T47D (cell line): ENCODE results near the gene IGFBP5.
A peak's percentile ranks its signal among the peaks of the same experiment; 100 is the strongest.

Experiments
- DNase-seq, 2 experiments: peaks; one replicate each; pipeline versions ENCODE4 v3.0.0 to v3.0.0-alpha.2; 2011 to 2012; ENCODE audit warnings: low read depth in 1 of 2, low spot score in 1 of 2
- JUND ChIP-seq: IDR thresholded peaks from 2 replicates; pipeline ENCODE4 v1.6.1; 2012; ENCODE audit warnings: low read depth
- in situ Hi-C: cut with HindIII; loops from 2 replicates; pipeline ENCODE4 v1.10.0; 2016; ENCODE audit warnings: low sequenced_read_pairs, low pct_unique_long_range_greater_than_20kb

IGFBP5 gene

DNA sequence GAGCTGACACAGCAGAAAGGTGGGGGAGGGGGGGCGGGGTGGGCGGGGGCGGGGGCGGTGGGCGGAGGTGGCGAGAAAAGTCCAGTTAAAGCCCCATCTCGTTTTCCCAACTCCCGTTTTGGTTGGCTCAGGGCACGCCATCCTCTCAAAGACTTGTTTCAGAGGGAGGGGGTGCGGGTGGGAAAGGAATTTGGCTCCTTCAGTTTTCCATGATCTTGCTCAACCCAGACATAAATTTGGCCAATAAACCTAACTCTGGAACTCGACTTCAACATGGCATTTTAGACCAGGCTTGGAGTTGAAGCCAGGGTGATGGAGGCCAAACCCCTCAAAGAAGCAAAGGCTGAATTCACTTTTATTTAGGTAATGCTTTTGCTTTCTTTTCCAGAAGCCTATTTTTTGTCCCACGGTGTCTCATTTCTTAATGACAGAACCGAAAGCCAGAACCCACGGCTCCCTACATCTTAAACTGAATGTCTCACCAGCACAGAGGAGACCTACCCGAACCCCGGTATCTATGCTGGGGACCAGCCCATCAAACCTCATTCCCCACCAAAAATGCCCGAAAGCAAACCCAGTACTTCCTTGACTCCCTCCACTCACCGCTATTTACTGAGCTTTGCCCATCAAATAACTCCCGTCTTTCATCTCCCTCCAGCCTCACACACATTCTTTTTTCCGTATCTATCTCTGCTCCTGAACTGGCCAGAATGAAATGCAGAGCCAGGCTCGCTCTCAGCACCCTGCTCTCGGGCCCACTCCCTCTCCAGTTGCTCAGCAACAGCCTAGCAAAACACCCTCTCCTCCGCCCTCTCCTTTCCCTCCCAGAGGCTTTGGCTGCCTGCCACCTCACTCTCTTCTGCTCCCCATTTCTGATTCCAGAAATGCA, 4.3 kb downstream of the IGFBP5 start:
- in situ Hi-C loops: no loop called here
- no peak for TF ChIP-seq JUND
- peak in 1 of 2 experiments; percentile 61 for DNase-seq

DNA sequence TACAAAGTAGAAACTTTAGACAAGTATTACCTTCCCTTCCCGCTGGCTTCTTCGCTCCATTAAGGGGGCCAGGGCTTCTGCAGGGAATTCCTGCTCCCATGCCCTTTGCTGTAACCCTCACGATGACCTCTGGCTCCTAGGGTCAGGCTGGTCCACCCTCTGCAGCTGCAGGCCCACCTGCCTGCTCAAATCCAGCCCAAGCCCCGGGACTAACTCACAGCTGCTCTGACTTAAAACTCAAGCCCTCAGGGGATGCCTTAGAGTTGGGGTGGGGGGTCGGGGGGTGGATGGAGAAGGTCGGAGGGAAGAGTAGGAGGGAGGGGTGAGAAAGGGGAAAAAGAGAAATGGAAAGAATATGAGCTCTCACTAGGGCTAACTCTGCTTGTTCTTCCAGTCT, 4.9 kb downstream of the IGFBP5 start:
- TF ChIP-seq JUND: no peak
- DNase-seq: no peak
- in situ Hi-C loops: no loop called here

DNA sequence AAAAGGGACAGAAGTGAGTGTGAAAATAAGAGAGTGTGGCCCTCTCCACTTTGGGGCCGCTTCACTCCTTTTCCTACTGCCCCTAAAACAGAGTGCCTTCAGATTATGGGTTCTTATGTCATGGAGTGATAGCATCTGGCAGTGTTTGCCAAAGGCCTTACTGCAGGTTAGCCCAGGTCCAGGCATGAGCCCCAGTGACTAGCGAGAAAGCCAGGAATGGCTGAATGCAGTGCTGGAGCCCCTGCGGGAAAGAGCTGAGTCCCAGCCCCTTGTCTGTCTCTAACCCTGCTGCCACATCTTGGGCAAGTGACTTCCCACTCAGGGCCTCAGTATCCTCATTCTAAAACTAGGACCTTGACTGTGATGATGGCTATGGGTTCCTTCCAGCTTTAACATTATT, 6.0 kb downstream of the IGFBP5 start:
- no peak for DNase-seq
- in situ Hi-C loops: no loop called here
- no peak for TF ChIP-seq JUND

DNA sequence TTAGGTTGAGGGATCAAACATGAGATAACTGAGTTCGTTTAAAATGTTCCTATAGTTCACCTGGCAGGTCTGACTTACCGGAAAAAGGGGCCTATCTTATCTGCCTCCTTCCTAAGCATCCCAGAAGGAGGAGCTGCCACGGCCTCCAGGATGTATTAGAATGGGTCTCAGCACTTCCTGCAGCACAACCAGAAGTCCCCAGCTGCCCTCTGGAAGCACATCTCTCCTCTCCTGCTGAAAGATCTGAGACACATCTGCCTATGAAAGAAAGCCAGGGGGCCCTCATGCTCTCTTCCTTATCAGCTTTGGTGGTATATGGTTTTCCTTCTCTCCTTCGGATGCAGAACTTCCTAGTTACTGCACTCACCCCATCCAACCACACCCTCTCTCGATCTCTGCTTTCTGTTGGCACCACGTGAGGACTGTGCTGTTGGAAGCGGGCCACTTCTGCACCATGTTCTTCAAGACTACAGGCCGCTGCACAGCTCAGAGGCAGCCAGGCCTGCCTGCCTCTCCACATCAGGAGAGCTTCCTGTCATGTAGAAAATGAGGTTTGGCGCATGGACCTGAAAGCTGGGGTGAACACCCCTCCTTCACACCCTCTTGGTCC, 6.5 kb downstream of the IGFBP5 start:
- no peak for DNase-seq
- in situ Hi-C loops: no loop called here
- TF ChIP-seq JUND: no peak

DNA sequence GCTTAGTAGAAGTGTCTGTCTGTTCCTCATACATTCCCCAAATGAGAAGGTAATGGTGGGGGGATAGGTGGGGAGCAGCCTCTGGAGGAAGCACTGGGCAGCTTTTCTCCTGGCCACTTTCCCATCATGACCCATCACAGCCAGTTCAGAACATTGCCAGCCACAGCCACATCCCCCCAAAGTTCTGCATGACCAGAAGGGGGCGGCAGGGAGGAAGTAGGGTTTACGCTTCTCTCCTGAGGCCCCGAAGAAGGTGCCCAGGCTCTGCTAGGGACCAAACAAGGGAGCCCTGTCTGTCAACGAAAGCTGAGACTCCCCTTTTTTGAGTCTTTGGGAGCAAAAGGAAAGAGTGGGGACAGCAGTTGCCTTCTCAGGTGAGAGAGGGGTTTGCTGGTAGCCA, 7.7 kb downstream of the IGFBP5 start:
- no peak for DNase-seq
- in situ Hi-C loops: no loop called here
- no peak for TF ChIP-seq JUND

DNA sequence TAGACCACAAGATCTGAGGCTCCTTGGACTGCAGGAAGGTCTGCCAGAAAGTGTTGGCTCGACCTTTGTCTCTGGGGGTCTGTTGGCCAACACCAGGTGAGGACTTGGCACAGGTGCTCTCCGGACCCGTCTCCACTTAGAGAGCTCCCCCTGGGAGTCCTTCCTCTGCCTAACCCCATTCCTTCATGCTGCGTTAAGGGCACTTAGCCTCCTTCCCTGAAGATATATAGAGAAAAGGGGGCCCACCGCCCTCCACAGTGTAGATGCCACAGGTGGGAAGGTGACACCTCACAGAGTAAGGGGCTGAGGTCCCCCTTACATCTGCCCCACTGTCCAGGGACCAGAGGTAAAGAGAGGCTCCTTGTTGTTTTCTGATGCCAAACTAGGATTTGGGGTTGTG, 8.2 kb downstream of the IGFBP5 start:
- in situ Hi-C loops: no loop called here
- DNase-seq: no peak
- TF ChIP-seq JUND: no peak

DNA sequence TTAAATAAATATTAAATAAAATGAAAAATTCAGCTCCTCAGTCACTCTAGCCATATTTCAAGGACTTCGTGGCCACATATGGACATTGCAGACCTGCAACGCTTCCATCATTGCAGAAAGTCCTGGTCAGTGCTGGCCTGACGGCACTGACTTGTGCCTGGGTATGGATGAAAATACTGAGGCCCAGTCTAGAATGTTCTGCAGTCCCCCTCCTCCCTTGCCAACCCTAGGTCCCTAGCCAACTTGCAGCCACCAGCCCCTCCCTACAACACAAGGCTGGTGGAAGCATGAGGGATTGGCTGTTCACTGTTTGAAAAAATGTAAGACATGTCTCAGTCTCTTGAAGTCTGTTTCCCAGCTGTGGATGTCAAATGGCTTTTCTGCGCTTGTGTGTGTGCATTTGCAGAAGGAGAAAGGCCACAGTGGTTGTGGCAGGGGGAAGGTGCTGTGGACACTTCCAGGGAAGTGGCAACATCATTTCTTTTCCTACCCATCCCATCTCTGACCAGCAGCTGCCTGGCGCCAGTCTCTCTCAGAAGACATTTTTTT, 9.9 kb downstream of the IGFBP5 start:
- in situ Hi-C loops: no loop called here
- TF ChIP-seq JUND: no peak
- no peak for DNase-seq

DNA sequence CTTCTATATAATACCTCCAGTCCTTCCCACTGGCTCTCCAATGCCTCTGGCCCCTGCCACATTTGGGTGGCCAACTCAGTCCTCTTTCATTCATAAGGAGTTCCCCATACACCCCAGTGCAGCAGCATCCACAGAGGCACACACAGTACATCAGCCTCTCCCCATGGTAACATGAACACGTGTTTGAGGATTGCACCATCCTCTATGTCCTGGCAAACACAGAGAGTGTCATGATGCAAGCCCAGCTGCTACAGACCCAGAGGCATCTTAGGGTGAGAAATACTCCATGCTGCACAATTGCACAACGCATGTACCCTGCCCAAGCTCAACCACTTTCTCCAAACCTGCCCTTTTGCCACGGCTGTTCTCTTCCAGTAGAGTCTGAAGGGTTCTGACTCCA, 11.5 kb downstream of the IGFBP5 start:
- in situ Hi-C loops: no loop called here
- DNase-seq: peak in 1 of 2 experiments; percentile 76
- TF ChIP-seq JUND: no peak

DNA sequence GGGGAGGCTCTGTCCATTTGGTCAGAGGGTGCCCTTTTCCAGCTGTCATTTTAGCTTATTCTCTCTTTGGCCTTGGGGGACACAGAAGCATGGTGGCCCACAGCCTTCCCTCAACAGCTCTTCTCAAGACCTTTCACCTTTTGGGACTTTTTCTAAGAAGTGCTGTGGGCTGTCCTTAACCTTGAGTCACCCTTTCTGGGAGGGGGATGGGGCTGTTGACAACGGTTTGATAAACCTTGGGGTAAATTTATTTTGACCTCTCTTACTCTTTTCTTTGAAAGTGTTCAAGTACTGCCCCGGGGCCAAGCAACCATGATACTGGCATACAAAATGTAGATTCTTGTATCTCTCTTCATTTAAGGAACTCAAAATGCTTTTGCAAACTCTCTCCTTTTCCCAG, 13.7 kb downstream of the IGFBP5 start:
- no peak for TF ChIP-seq JUND
- no peak for DNase-seq
- in situ Hi-C loops: no loop called here

DNA sequence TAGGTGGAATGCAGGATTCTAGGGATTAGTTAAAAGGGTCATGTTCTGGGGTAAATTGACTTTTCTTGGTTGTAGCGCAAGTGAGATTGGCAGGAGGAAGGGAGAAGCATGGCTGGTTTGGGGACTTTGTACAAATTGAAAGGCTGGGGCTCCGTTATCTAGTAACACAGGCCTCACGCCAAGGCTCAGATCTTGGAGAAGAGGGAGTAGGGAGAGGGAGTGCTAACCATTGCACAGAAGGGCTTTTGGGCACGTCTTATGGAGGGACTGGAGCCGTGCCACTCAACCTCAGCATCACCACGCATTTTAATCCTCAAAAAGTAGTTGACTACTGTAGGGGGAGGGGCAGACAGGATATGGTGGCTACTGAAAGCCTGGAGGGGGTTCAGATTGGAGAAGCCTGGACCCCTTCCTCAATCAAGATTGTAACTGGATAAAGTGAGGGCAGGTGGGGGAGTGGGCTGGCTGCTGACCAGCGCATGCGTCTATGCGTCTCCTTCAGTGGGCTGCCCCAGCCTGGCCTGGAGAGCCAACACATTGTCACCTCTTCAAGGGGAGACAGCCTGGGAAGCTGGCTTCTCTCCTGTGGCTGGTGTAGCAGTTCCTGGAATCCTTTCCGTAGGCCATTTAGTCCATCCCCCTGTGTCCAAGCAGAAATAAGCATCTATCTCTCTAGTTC, 14.3 kb downstream of the IGFBP5 start:
- no peak for TF ChIP-seq JUND
- DNase-seq: no peak
- in situ Hi-C loops: no loop called here

DNA sequence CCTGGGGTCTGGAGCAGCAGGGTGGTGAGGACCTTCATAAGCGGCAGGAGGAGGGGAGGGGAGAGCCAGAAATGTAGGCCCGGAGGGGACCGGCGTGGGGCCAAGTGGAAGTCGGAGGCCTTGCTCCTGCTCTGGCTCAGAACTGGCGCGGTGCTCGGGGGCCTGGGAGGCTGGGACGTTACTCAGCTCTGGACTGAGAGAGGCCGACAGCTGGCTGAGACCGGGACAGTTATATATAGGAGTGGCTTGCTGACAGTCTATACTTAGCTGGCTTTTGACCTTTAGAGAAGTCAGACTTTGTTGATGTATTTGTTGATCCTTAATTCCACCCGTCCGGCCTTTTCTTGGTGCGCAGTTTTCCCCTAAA, 15.7 kb downstream of the IGFBP5 start:
- TF ChIP-seq JUND: no peak
- DNase-seq: no peak
- in situ Hi-C loops: no loop called here

DNA sequence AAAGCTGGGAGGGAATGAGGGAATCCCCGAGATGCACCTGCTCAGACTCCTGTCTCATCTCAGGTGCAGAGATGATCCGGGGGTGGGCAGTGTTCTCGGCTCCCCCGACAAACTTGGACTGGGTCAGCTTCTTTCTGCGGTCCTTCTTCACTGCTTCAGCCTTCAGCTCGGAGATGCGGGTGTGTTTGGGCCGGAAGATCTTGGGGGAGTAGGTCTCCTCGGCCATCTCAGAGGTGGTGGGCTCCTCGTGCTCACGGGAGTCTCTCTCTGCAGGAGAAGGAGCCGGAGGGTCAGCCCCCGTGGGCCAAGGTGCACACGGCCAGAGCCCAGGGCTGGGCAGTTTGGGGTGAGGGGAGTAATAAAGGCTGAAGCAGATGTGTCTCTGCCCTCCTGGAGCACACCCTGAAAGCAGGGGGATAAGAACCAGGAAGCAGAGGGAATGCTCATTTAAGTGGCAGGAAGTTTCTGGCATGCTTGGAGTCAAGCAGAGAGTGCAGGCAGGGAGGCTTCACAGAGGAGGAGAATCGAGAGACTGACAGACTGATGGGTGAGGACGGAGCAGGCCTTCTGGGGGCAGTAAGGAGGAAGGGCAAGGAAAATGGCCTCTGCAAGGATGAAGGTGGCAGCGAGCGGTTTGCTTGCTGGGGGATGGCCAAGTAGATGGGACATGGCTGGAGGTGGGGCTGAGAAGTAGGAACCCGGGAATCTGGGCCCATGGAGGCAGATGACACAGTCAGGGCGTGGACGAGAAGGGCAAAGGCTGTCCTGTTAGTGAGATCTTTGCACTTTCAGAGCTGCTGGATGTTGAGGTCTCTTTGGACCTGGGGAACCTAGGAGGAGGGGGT, 16.3 kb downstream of the IGFBP5 start:
- no peak for DNase-seq
- in situ Hi-C loops: no loop called here
- TF ChIP-seq JUND: no peak
